GM23338 (cell line): ENCODE data around the gene PRELID2. TPM values are rescaled to one million over a fixed set of nuclear protein-coding genes. Genes with fewer than 3 reads are reported as not detected.

Experiments used
- CTCF ChIP-seq, 2 experiments: fragments of 200-600 bp in 1 of 2; sonication (generic) in 1 of 2; conservative IDR thresholded peaks; 2 replicates each; pipeline versions ENCODE4 v1.5.1 to v1.6.1; 2016 to 2017; ENCODE audit warnings: antibody characterized with exemption in 2 of 2, low read depth in 2 of 2, mild to moderate bottlenecking in 2 of 2, moderate library complexity in 1 of 2
- EZH2 ChIP-seq: fragments of 200-600 bp; sonication (generic); IDR thresholded peaks from one replicate; pipeline ENCODE4 v1.8.0; 2017; ENCODE audit warnings: antibody characterized with exemption, mild to moderate bottlenecking, low read depth; ENCODE audit not compliant: unreplicated experiment
- EZH2phosphoT487 ChIP-seq: fragments of 200-600 bp; sonication (generic); IDR thresholded peaks from one replicate; pipeline ENCODE4 v1.8.1; 2018; ENCODE audit warnings: antibody characterized with exemption; ENCODE audit not compliant: unreplicated experiment
- STAT1 ChIP-seq: IDR thresholded peaks from one replicate; pipeline ENCODE4 v1.6.1; 2016; ENCODE audit warnings: antibody characterized with exemption; ENCODE audit not compliant: unreplicated experiment
- ZNF331 ChIP-seq: fragments of 250-450 bp; sonication (Bioruptor Pico); IDR thresholded peaks from 2 replicates; pipeline ENCODE4 v1.5.0; 2020; ENCODE audit warnings: low read depth, mild to moderate bottlenecking, moderate library complexity
- ZNF462 ChIP-seq: fragments of 250-450 bp; sonication (Bioruptor Pico); IDR thresholded peaks from 2 replicates; pipeline ENCODE4 v1.5.0; 2020; ENCODE audit warnings: mild to moderate bottlenecking, moderate library complexity
- polyA plus RNA-seq: library from polyadenylated mRNA; unstranded; fragments of >200 nt; fragmentation: Nextera tagmentation; extraction: Ambion mirVana; gene quantifications from 2 replicates; pipeline ENCODE4 v1.2.1, GENCODE V29; 2016
- total RNA-seq: library from RNA; depleted of rRNA; stranded (reverse); fragments of >200 nt; shearing (Covaris generic); gene quantifications from 2 replicates; pipeline ENCODE4 v1.2.3, GENCODE V29; 2014

PRELID2 gene
- total and polyA plus RNA-seq, 2 experiments from 2014 or later, result 9.3 to 9.8 TPM

GRCh38 chr5:145778144-145778900, 56.8 kb downstream of the PRELID2 start (continued):
- TF ChIP-seq ZNF462 (no peak), EZH2phosphoT487 (no peak), EZH2 (no peak), STAT1 (no peak), CTCF (conservative IDR thresholded peaks at IDR 0.05; ENCODE audit: low read depth in 2 of 2) (no peak), ZNF331 (CRISPR knock-in tag) (no peak)
